ENCODE data around the gene PAK4.
"Not testable (repeated sequence)": the region's sequence is repeated elsewhere in the genome, so short reads cannot be mapped to it uniquely, and the experiment has no call there.

Gene PAK4

GRCh38 chr19:39100500-39101166, 25.0 kb upstream of the PAK4 start:
- no peak for DNase-seq (ENCODE audit: low read depth, low spot score)

- DNase-seq (ENCODE audit: low read depth, low spot score): no peak
Measured at GRCh38 chr19:39103151-39103550, 22.4 kb upstream of the PAK4 start.

GRCh38 chr19:39104186-39104596, 21.4 kb upstream of the PAK4 start:
- DNase-seq (ENCODE audit: low read depth, low spot score): no peak

- DNase-seq (ENCODE audit: low read depth, low spot score): no peak
Measured at GRCh38 chr19:39106194-39106593, 19.4 kb upstream of the PAK4 start.

GRCh38 chr19:39109641-39110040, 15.9 kb upstream of the PAK4 start:
- no peak for DNase-seq (ENCODE audit: low read depth, low spot score)

- DNase-seq (ENCODE audit: low read depth, low spot score): peak; percentile 75
Measured at GRCh38 chr19:39110263-39110967, 15.2 kb upstream of the PAK4 start.

GRCh38 chr19:39111593-39112199, 13.9 kb upstream of the PAK4 start:
- no peak for DNase-seq (ENCODE audit: low read depth, low spot score)

- DNase-seq (ENCODE audit: low read depth, low spot score): no peak
Measured at GRCh38 chr19:39112338-39112890, 13.2 kb upstream of the PAK4 start.

GRCh38 chr19:39113199-39113598, 12.4 kb upstream of the PAK4 start:
- DNase-seq (ENCODE audit: low read depth, low spot score): no peak

- DNase-seq (ENCODE audit: low read depth, low spot score): no peak
Measured at GRCh38 chr19:39115105-39115847, 10.3 kb upstream of the PAK4 start.

- not testable (repeated sequence) for DNase-seq (ENCODE audit: low read depth, low spot score)
Measured at GRCh38 chr19:39117023-39117422, 8.6 kb upstream of the PAK4 start.

- no peak for DNase-seq (ENCODE audit: low read depth, low spot score)
Measured at GRCh38 chr19:39119830-39120229, 5.8 kb upstream of the PAK4 start.

GRCh38 chr19:39122934-39123731, 2.5 kb upstream of the PAK4 start:
- no peak for DNase-seq (ENCODE audit: low read depth, low spot score)

- DNase-seq (ENCODE audit: low read depth, low spot score): no peak
Measured at GRCh38 chr19:39124136-39124764, 1.3 kb upstream of the PAK4 start.

GRCh38 chr19:39125199-39125553, 410 bp upstream of the PAK4 start:
- DNase-seq (ENCODE audit: low read depth, low spot score): no peak

GRCh38 chr19:39126312-39127187, 964 bp downstream of the PAK4 start:
- DNase-seq (ENCODE audit: low read depth, low spot score): peak; percentile 70

GRCh38 chr19:39127812-39128515, 2.4 kb downstream of the PAK4 start:
- no peak for DNase-seq (ENCODE audit: low read depth, low spot score)

- DNase-seq (ENCODE audit: low read depth, low spot score): peak; percentile 47
Measured at GRCh38 chr19:39128516-39129079, 3.0 kb downstream of the PAK4 start.

GRCh38 chr19:39129116-39129515, 3.5 kb downstream of the PAK4 start:
- DNase-seq (ENCODE audit: low read depth, low spot score): no peak

Data from ELF-1 (cell line).